Transverse colon (tissue), 4 donors: ENCODE results near the gene DAO. TPM values are rescaled to one million over a fixed set of nuclear protein-coding genes. Genes with fewer than 3 reads are reported as not detected.

Source experiments
- DNase-seq: peaks from one replicate; pipeline ENCODE4 v3.0.0-alpha.2; 2019
- H3K27ac ChIP-seq, 4 donors: fragments of 200-600 bp; sonication (generic); 2 replicates each; pipeline ENCODE4 v1.5.1; 2016 to 2018; ENCODE audit warnings: inconsistent platforms in 4 of 4
- H3K27me3 ChIP-seq: fragments of 200-600 bp; sonication (generic); 2 replicates; pipeline ENCODE4 v1.5.1; 2017; ENCODE audit warnings: inconsistent platforms
- H3K36me3 ChIP-seq, 4 donors: fragments of 200-600 bp; sonication (generic); 2 replicates each; pipeline ENCODE4 v1.5.1; 2017 to 2019; ENCODE audit warnings: inconsistent platforms in 4 of 4
- H3K4me1 ChIP-seq, 4 donors: fragments of 200-600 bp; sonication (generic); 2 replicates each; pipeline ENCODE4 v1.5.1; 2017 to 2020; ENCODE audit warnings: inconsistent platforms in 4 of 4
- H3K4me3 ChIP-seq, 4 donors: fragments of 200-600 bp; sonication (generic); 1 replicate in 1 of 4; 2 replicates in 3 of 4; pipeline versions ENCODE4 v1.5.1 to v1.6.1; 2017 to 2019; ENCODE audit warnings: inconsistent platforms in 4 of 4
- H3K9me3 ChIP-seq, 2 donors: fragments of 200-600 bp; sonication (generic); 2 replicates each; pipeline ENCODE4 v1.5.1; 2017 to 2019; ENCODE audit warnings: inconsistent platforms in 2 of 2
- EP300 ChIP-seq: sonication (generic); formaldehyde crosslinking; IDR thresholded peaks from one replicate; pipeline ENCODE4 v1.6.1; 2017; ENCODE audit warnings: antibody characterized with exemption, low read depth
- POLR2A ChIP-seq: fragments of 450-650 bp; IDR thresholded peaks from one replicate; pipeline ENCODE4 v1.6.1; 2016; ENCODE audit warnings: antibody characterized with exemption, mild to moderate bottlenecking, moderate library complexity
- POLR2AphosphoS5 ChIP-seq, 3 donors: sonication (generic); formaldehyde crosslinking; IDR thresholded peaks; one replicate each; pipeline ENCODE4 v1.6.1; 2016; ENCODE audit warnings: antibody characterized with exemption in 3 of 3
- WGBS, 2 donors: methylation state at CpG; one replicate each; pipeline ENCODE4 v1.1.5; 2018; ENCODE audit warnings: low coverage in 1 of 2; 5-methylcytosine and 5-hydroxymethylcytosine counted together
- in situ Hi-C, 4 donors: fragments of 200-750 bp; cut with MboI; loops; one replicate each; pipeline versions ENCODE4 v1.15.0 to v1.15.1; 2017; ENCODE audit warnings: low sequenced_read_pairs in 3 of 4, low pct_ligation_motif_present in 1 of 4, low pct_unique_long_range_greater_than_20kb in 1 of 4
- intact Hi-C: fragments of 100-400 bp; cut with DNase I; formaldehyde crosslinking; loops from one replicate; pipeline ENCODE4 v1.15.1; 2023; ENCODE audit warnings: low total_unique reads
- total RNA-seq, 4 donors: library from RNA; depleted of rRNA; stranded (reverse); fragments of >200 nt; gene quantifications; one replicate each; pipeline ENCODE4 v1.1.0, GENCODE V29; 2016
- TF ChIP-seq, protein P1 (sequence below), 5 experiments: fragments of 200-600 bp in 3 of 5; fragments of 450-650 bp in 2 of 5; sonication (generic) in 3 of 5; IDR thresholded peaks; 1 replicate in 2 of 5; 2 replicates in 3 of 5; pipeline ENCODE4 v1.5.1; 2016 to 2017; ENCODE audit warnings: antibody characterized with exemption in 5 of 5, inconsistent platforms in 3 of 5, mild to moderate bottlenecking in 2 of 5, moderate library complexity in 1 of 5

Gene DAO
- total RNA-seq, 4 donors from 2014 or later, result 3.7 to 7.1 (median 4.4) TPM; not detected in 1

DNA sequence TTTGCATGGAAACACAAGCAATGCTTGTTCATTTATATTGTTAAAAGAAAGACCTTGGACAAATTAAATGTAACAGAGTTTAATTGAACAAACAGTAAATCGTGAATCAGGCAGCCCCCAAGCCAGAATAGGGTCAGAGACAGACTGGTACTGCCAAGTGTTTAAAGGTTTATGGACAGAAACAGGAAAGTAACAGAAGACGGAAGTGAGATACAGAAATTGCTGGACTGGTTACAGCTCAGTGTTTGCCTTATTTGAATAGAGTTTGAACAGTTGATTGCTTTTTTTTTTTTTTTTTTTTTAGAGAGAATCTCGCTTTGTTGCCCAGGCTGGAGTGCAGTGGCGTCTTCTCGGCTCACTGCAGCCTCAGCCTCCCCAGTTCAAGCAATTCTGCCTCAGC lies 50.3 kb downstream of the DAO start:
- Histone ChIP-seq H3K27ac (peak overlapping the region; percentile 70 to 83 (median 78)), H3K27me3 (no peaks in the 10 kb centered on the region), H3K4me3 (no peak overlapping the region), H3K36me3 (no peaks in the 10 kb centered on the region), H3K4me1 (peaks cover 0 to 25% (median 15%) of the 10 kb centered on the region in 4 donors), H3K9me3 (no peaks in the 10 kb centered on the region)
- WGBS, 2 donors, result 21 to 23% methylated on average over 2 to 5 of the region's 5 CpGs
- TF ChIP-seq POLR2A (no peak), POLR2AphosphoS5 (IDR thresholded peaks at IDR 0.05) (no peak), EP300 (no peak)
- TF ChIP-seq, protein P1, sequence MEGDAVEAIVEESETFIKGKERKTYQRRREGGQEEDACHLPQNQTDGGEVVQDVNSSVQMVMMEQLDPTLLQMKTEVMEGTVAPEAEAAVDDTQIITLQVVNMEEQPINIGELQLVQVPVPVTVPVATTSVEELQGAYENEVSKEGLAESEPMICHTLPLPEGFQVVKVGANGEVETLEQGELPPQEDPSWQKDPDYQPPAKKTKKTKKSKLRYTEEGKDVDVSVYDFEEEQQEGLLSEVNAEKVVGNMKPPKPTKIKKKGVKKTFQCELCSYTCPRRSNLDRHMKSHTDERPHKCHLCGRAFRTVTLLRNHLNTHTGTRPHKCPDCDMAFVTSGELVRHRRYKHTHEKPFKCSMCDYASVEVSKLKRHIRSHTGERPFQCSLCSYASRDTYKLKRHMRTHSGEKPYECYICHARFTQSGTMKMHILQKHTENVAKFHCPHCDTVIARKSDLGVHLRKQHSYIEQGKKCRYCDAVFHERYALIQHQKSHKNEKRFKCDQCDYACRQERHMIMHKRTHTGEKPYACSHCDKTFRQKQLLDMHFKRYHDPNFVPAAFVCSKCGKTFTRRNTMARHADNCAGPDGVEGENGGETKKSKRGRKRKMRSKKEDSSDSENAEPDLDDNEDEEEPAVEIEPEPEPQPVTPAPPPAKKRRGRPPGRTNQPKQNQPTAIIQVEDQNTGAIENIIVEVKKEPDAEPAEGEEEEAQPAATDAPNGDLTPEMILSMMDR (IDR thresholded peaks at IDR 0.05), result no peak
- DNase-seq, result no peak
- intact Hi-C loops (no loop called here), in situ Hi-C loops (no loop called here)

DNA sequence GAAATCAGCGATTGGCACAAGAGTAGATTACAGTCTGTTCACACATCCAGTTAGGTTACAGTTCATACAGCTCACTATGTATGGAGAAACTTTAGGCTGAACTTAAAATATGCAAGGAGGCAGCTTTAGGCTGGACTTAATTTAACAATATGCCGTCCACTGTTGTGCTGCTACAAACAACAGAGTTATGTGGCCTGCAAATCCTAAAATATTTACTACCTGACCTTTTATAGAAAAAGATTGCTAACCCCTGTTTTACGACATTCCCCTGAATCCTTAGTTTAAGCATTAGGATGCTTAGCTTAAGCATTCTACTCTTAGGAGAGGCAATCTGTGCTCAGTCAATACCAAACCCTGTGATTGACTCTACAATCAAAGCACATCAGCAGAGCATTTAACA lies 50.9 kb downstream of the DAO start:
- in situ Hi-C loops, result no loop called here
- 81 to 88% methylated on average over 2 to 3 of the region's 3 CpGs for WGBS, 2 donors
- Histone ChIP-seq H3K36me3 (no peaks in the 10 kb centered on the region), H3K27ac (peak overlapping the region in 2 of 4 donors; percentile 75 to 80), H3K4me1 (peaks cover 0 to 25% (median 15%) of the 10 kb centered on the region in 4 donors), H3K4me3 (no peak overlapping the region), H3K9me3 (no peaks in the 10 kb centered on the region), H3K27me3 (no peaks in the 10 kb centered on the region)
- TF ChIP-seq POLR2A (no peak), EP300 (no peak), POLR2AphosphoS5 (IDR thresholded peaks at IDR 0.05) (no peak)
- TF ChIP-seq, protein P1 (IDR thresholded peaks at IDR 0.05), result no peak
- intact Hi-C loops, result no loop called here
- DNase-seq, result no peak

DNA sequence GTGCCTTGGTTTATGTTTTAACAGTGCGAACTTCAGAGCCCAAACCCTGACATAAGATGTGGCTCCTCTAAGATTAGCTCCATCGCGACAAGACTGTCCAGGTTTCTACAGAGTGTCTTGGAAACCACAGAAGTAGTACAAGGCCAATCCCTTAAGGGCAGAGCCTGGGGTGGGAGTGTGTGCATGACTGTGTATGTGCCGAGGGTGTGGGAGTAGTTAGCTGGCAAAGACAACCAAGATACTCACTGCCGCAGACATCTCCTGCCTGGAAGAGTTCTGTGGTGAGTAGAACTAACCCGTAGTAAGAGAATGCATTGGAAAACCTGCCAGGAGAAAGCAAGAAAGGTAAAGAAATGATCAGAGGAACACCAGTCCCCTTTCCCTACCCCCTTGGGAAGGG lies 54.1 kb downstream of the DAO start:
- Histone ChIP-seq H3K36me3 (no peaks in the 10 kb centered on the region), H3K27me3 (no peaks in the 10 kb centered on the region), H3K27ac (no peak overlapping the region), H3K4me1 (peaks cover 0 to 24% (median 15%) of the 10 kb centered on the region in 4 donors), H3K4me3 (no peak overlapping the region), H3K9me3 (no peaks in the 10 kb centered on the region)
- no peak for DNase-seq
- intact Hi-C loops (no loop called here), in situ Hi-C loops (no loop called here)
- TF ChIP-seq POLR2AphosphoS5 (IDR thresholded peaks at IDR 0.05) (no peak), POLR2A (no peak), EP300 (no peak)
- TF ChIP-seq, protein P1 (IDR thresholded peaks at IDR 0.05), result no peak
- WGBS, 2 donors, result 79 to 90% methylated on average over 4 to 6 of the region's 6 CpGs

DNA sequence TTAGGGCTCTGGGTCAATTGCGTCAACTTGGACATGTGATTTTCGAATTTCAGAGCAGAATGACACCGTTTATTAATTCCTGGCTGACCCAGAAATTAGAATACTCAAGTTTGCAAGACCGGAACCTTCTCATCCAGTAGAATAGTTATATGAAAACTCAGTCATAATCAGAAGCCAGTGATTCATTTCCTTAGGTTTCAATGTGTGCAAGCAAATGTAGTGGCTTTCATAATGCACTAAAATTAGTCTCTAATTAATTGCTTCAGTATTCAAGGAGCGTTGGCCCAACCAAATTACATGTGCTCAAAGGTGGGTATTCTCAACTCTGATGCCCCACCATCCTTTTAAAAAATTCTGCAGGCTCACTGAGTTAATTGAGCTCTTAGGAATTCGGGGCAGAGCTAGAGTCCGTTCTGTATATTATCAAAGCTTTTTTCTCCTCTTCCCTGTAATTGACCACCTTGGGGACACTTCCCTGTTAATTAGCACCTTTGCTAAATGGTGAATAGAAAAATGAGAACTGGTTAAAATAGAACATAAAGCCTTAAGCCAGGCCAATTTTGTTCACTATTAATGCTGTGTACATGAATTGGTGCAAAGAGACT lies 55.4 kb downstream of the DAO start:
- 74% methylated on average over 6 to 7 of the region's 7 CpGs for WGBS, 2 donors
- TF ChIP-seq POLR2A, result no peak
- no peak for TF ChIP-seq POLR2AphosphoS5 (IDR thresholded peaks at IDR 0.05)
- no peak for TF ChIP-seq EP300
- TF ChIP-seq, protein P1 (IDR thresholded peaks at IDR 0.05), result no peak

More for the DNA sequence above, 55.4 kb downstream of the DAO start:
- no peaks in the 10 kb centered on the region for H3K9me3 ChIP-seq
- in situ Hi-C loops (no loop called here), intact Hi-C loops (no loop called here)
- H3K36me3 ChIP-seq, result no peaks in the 10 kb centered on the region
- peaks cover 0 to 11% (median 6%) of the 10 kb centered on the region in 4 donors for H3K4me1 ChIP-seq
- H3K27ac ChIP-seq, result no peak overlapping the region
- DNase-seq, result no peak
- H3K4me3 ChIP-seq, result no peak overlapping the region
- H3K27me3 ChIP-seq, result no peaks in the 10 kb centered on the region
